ENCODE results near the gene PTPRG. TPM values are rescaled to one million over a fixed set of nuclear protein-coding genes. Genes with fewer than 3 reads are reported as not detected.

PTPRG gene
- total and polyA plus RNA-seq, 2 experiments from 2014 or later: 15.2 to 45.7 TPM

DNA sequence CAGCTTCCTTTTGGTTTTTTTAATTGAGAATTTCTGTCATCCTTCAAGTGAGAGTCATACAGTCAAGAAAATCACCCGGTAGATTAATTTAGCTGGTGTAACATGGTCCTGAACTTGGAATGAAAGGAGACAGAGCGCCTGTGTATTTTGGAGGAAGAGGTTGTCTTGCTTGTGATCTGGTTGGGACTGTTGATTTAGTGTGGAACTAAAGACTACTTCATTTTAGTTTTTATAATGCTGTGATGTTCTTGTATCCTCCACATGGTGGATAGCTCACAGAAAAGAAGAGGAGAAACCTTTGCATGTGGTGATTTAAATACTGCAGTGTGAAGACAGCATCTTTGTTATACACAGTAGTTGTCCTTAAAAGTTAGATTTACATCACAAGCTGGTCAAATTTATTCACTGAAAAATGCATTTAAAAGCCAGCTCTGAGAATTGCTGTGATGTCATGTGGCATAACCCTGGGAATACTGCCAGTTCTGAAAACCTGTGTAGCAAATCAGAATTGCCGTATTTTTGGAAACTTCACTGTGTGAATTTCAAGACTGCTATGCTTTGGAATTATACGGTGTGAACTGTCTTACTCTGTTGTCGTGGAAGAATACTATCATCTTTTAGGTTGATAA, 268.5 kb downstream of the PTPRG start:
- H3K4me1 ChIP-seq (ENCODE audit: low read depth): peaks cover 5% of the 10 kb centered on the region
- TF ChIP-seq, protein P1, sequence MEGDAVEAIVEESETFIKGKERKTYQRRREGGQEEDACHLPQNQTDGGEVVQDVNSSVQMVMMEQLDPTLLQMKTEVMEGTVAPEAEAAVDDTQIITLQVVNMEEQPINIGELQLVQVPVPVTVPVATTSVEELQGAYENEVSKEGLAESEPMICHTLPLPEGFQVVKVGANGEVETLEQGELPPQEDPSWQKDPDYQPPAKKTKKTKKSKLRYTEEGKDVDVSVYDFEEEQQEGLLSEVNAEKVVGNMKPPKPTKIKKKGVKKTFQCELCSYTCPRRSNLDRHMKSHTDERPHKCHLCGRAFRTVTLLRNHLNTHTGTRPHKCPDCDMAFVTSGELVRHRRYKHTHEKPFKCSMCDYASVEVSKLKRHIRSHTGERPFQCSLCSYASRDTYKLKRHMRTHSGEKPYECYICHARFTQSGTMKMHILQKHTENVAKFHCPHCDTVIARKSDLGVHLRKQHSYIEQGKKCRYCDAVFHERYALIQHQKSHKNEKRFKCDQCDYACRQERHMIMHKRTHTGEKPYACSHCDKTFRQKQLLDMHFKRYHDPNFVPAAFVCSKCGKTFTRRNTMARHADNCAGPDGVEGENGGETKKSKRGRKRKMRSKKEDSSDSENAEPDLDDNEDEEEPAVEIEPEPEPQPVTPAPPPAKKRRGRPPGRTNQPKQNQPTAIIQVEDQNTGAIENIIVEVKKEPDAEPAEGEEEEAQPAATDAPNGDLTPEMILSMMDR (IDR thresholded peaks at IDR 0.05; ENCODE audit: low read depth, low read length): no peak
- no peak overlapping the region for H3K27ac ChIP-seq
- H3K4me3 ChIP-seq: no peak overlapping the region
- H3K27me3 ChIP-seq: no peaks in the 10 kb centered on the region
- no peaks in the 10 kb centered on the region for H3K36me3 ChIP-seq
- no peaks in the 10 kb centered on the region for H3K9me3 ChIP-seq (ENCODE audit: low read depth)
- peak in 1 of 2 donors; percentile 57 for DNase-seq (ENCODE audit: low read depth in 1 of 2, low spot score in 1 of 2)

DNA sequence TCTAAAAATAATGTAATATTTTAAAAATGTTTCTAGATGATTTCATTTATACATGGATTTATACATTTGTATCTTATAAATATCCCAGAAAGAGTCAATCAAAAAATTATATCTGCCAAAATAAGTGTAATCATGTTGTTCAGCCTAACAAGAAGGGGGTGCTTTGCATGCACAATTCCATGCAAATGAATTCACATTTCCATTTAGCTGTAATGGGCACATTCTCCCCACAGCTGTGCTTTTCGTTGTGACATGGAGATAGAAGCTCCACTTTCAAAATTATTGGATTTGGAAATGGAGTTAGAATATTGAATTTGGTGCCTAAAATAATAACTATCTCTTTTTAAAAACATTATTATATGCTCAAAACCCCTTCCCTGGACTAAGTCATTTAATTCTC, 270.6 kb downstream of the PTPRG start:
- Histone ChIP-seq H3K4me3 (no peak overlapping the region), H3K27ac (no peak overlapping the region), H3K27me3 (no peaks in the 10 kb centered on the region), H3K9me3 (ENCODE audit: low read depth) (no peaks in the 10 kb centered on the region), H3K36me3 (no peaks in the 10 kb centered on the region), H3K4me1 (ENCODE audit: low read depth) (peaks cover 5% of the 10 kb centered on the region)
- DNase-seq (ENCODE audit: low read depth in 1 of 2, low spot score in 1 of 2): no peak
- TF ChIP-seq, protein P1 (IDR thresholded peaks at IDR 0.05; ENCODE audit: low read depth, low read length): no peak

DNA sequence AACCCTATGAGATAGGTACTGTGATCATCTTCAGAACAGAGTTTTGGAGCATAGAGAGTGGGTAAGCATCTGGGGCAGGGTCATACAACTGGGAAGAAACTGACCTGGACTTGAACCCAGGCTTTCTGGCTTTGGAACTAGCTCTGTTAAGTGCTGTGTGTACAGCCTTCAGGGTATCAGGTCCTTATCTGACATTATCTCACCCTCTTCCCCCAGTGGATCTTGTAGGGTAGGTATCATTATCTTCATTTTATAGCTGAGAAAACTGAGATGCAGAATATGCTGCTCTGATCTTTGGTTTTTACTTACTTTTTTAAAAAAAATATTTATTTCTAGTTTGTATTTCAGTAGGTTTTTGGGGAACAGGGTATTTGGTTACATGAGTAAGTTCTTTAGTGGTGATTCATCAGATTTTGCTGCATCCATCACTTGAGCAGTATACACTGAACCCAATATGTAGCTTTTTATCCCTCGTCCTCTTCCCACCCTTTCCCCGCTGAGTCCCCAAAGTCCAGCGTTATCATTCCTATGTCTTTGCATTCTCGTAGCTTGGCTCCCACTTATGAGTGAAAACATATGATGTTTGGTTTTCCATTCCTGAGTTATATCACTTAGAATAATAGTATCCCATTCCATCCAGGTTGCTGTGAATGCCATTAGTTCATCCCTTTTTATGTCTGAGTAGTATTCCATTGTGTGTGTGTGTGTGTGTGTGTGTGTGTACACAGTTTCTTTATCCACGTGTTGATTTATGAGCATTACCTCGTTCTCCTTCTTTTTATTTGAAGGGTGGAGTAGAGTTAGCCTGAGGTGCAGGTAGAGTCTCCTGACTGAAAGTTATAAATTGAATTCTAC, 271.2 kb downstream of the PTPRG start:
- peak in 1 of 2 donors; percentile 30 for DNase-seq (ENCODE audit: low read depth in 1 of 2, low spot score in 1 of 2)
- H3K36me3 ChIP-seq: no peaks in the 10 kb centered on the region

DNA sequence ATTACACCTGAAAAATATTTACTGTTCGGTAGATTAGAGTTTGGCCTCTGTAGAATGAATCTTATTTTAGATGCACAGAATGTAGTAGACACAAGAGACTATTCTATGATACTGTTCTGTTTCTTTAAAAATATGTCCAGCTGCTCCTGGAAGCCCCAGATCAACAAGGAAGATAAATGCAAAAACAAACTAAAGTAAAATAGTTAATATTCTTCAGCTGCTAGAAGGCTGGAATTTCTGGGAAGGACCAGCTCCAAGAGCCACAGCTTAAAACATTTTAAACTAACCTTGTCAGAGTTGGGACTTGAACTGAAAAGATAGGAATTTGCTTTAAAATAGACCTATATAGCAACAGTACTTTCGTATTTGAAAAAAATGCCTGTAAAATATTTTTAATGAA, 277.9 kb downstream of the PTPRG start:
- no peak for DNase-seq (ENCODE audit: low read depth in 1 of 2, low spot score in 1 of 2)
- Histone ChIP-seq H3K4me3 (no peak overlapping the region), H3K27me3 (no peaks in the 10 kb centered on the region), H3K36me3 (no peaks in the 10 kb centered on the region), H3K27ac (no peak overlapping the region), H3K4me1 (ENCODE audit: low read depth) (peaks cover 4% of the 10 kb centered on the region), H3K9me3 (ENCODE audit: low read depth) (no peaks in the 10 kb centered on the region)
- TF ChIP-seq, protein P1 (IDR thresholded peaks at IDR 0.05; ENCODE audit: low read depth, low read length): no peak

More for the DNA sequence above, 271.2 kb downstream of the PTPRG start:
- Histone ChIP-seq H3K9me3 (ENCODE audit: low read depth) (no peaks in the 10 kb centered on the region), H3K4me1 (ENCODE audit: low read depth) (peaks cover 5% of the 10 kb centered on the region), H3K27ac (no peak overlapping the region), H3K27me3 (no peaks in the 10 kb centered on the region), H3K4me3 (no peak overlapping the region)
- TF ChIP-seq, protein P1 (IDR thresholded peaks at IDR 0.05; ENCODE audit: low read depth, low read length): no peak

DNA sequence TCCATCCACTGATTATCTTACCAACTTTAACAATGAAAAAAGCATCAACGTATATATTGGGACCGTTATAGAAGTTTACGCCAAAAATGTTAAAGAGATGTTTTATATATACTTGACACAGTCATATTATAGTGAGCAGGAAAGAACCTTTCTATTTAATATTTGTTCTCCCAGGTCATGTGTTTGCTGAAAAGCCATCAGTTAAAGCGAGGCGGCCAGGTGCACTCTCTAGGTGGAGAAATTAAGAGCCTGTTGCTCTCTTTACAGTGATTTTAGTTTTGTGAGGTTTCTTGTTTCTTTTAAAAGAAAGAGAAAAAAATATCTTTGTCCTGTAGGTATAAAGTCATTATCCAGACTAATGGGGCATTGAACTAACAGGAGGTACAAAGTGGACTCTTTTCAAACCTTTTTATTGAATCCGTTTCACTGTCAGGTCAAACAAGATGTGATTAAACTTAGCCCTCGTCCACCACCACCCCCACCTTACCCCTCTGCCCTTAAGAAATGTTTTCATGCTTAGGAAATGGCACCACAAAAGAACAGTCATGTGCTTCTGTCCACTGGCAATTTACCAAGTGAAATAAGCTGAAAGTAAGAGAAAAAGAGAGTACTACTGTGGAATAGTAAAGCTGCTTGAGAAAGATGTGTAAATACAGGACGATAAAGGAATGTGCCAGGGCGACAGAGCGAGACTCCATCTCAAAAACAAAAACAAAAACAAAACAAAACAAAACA, 279.9 kb downstream of the PTPRG start:
- no peaks in the 10 kb centered on the region for H3K27me3 ChIP-seq
- H3K4me1 ChIP-seq (ENCODE audit: low read depth): peaks cover 4% of the 10 kb centered on the region
- TF ChIP-seq, protein P1 (IDR thresholded peaks at IDR 0.05; ENCODE audit: low read depth, low read length): no peak
- H3K36me3 ChIP-seq: no peaks in the 10 kb centered on the region
- DNase-seq (ENCODE audit: low read depth in 1 of 2, low spot score in 1 of 2): peak in 1 of 2 donors; percentile 85
- no peak overlapping the region for H3K27ac ChIP-seq
- H3K4me3 ChIP-seq: no peak overlapping the region
- no peaks in the 10 kb centered on the region for H3K9me3 ChIP-seq (ENCODE audit: low read depth)
